Measurements from ENCODE around the gene CELF1. TPM values are rescaled to one million over a fixed set of nuclear protein-coding genes. Genes with fewer than 3 reads are reported as not detected.

Gene CELF1
- total and polyA plus RNA-seq, 2 of the 13 experiments (the other 11 are each of a cell fraction or from before 2014, with no cell fraction given) = 69.0 to 80.1 TPM

DNA sequence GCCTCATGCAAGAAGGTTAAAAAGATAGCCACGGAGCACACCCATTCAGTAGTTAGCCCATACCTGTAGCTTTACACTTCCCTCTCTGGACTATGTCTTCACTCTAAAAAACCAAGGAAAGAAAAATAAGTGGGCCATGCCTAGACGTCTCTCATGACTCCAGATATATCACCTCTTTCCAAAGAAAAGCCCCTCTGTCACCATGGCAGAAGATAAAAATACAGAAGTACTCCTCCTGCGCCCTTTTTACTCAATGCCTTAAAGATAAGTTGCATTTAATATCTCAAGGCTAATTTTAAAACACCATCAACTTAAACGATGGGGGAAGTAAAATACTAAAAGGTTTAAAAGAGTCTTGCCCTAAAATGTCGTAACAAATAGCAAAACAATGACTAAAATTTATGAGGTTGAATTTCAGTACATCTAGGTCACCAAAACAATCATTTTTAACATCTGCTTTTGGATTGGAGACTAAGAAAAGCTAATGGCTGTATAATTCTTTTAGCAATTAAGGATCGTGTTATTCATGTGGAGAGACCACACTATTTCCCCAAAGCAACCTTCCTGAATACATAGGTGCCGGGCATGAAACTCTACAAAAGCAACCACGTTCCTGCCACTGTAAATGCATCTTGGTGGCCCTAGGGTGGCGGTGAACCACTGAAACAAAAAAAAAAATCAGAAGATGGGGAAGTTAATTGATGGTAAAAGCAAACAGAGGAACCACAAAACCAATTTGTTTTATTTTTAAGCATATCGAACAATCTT is 46.0 kb downstream of the CELF1 start (continued):
- TF ChIP-seq POGK (CRISPR knock-in tag; conservative IDR thresholded peaks at IDR 0.05) = no peak
- no peak for TF ChIP-seq FOXO1 (CRISPR knock-in tag; IDR thresholded peaks at IDR 0.05)
- TF ChIP-seq NFYC (CRISPR knock-in tag; IDR thresholded peaks at IDR 0.05) = no peak
- no peak for TF ChIP-seq GABPA (IDR thresholded peaks at IDR 0.05; ENCODE audit: low read depth, low read length)
- no peak for TF ChIP-seq GABPA (CRISPR knock-in tag; IDR thresholded peaks at IDR 0.05; ENCODE audit: low read depth)
- no peak for TF ChIP-seq ATF3 (CRISPR knock-in tag; IDR thresholded peaks at IDR 0.05)

DNA sequence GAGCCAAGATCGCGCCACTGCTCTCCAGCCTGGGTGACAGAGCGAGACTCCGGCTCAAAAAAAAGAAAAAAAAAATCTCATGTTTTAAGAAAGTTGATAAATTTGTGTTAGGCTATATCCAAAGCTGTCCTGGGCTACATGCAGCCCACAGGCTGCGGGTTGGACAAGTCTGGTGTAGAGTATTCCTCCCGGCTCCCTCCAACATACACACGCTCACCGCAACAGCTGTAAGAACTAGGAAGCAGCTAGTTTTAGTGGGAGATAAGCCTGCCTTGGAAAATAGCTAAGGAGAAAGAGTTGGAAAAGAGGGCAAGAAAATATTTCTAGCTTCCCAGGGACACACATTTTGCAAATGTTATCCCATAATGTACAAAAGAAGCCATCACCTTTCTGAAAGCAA is 46.6 kb downstream of the CELF1 start:
- Histone ChIP-seq H3K4me1 (ENCODE audit: insufficient read depth, low read length) (peaks cover 36% of the 10 kb centered on the region), H3K27me3 (ENCODE audit: control insufficient read depth in 1 of 2, insufficient read depth in 2 of 2, low read length in 2 of 2) (no peaks in the 10 kb centered on the region), H2AFZ (ENCODE audit: low read length) (no peak overlapping the region), H3K9ac (ENCODE audit: insufficient read depth, low read depth, low read length) (no peak overlapping the region), H3K4me2 (ENCODE audit: low read depth, low read length) (no peak overlapping the region), H3K79me2 (ENCODE audit: insufficient read depth, low read length) (peaks cover 87% of the 10 kb centered on the region), H3K36me3 (replicated peaks in 1 of 2; ENCODE audit: control insufficient read depth in 1 of 2, insufficient read depth in 2 of 2, low read length in 2 of 2) (peaks cover 0 to 12% of the 10 kb centered on the region in 2 experiments; a peak in 3 of 5 replicates), H4K20me1 (ENCODE audit: insufficient read depth, low read length) (peaks cover 47% of the 10 kb centered on the region), H3K27ac (ENCODE audit: extremely low read length, insufficient read depth, low read length) (no peak overlapping the region), H3K4me3 (replicated peaks in 1 of 3; ENCODE audit: insufficient read depth in 1 of 3, low read depth in 2 of 3, low read length in 3 of 3) (no peak overlapping the region), H3K9me3 (ENCODE audit: low read length) (no peaks in the 10 kb centered on the region)
- in situ Hi-C loops (cut with HindIII; ENCODE audit: extremely low pct_ligation_motif_present, low pct_unique_long_range_greater_than_20kb) (no loop called here), intact Hi-C loops (cut with micrococcal nuclease; ENCODE audit: unreplicated experiment) (no loop called here)
- DNase-seq (ENCODE audit: low spot score) (no peak), ATAC-seq (no peak), FAIRE-seq (no peak)
- ChIA-PET CTCF (ENCODE audit: low intra/inter-chr PET ratio, low total read pairs) (no interaction called here), POLR2A (no interaction called here)
- no TSS peak for BruUV-seq (replicated peaks)
- 99% methylated on average over 8 of the region's 8 CpGs for WGBS (ENCODE audit: low lambda C conversion rate)
- TF ChIP-seq E2F2 (CRISPR knock-in tag; IDR thresholded peaks at IDR 0.05; ENCODE audit: borderline replicate concordance) = no peak
- TF ChIP-seq, protein P1, sequence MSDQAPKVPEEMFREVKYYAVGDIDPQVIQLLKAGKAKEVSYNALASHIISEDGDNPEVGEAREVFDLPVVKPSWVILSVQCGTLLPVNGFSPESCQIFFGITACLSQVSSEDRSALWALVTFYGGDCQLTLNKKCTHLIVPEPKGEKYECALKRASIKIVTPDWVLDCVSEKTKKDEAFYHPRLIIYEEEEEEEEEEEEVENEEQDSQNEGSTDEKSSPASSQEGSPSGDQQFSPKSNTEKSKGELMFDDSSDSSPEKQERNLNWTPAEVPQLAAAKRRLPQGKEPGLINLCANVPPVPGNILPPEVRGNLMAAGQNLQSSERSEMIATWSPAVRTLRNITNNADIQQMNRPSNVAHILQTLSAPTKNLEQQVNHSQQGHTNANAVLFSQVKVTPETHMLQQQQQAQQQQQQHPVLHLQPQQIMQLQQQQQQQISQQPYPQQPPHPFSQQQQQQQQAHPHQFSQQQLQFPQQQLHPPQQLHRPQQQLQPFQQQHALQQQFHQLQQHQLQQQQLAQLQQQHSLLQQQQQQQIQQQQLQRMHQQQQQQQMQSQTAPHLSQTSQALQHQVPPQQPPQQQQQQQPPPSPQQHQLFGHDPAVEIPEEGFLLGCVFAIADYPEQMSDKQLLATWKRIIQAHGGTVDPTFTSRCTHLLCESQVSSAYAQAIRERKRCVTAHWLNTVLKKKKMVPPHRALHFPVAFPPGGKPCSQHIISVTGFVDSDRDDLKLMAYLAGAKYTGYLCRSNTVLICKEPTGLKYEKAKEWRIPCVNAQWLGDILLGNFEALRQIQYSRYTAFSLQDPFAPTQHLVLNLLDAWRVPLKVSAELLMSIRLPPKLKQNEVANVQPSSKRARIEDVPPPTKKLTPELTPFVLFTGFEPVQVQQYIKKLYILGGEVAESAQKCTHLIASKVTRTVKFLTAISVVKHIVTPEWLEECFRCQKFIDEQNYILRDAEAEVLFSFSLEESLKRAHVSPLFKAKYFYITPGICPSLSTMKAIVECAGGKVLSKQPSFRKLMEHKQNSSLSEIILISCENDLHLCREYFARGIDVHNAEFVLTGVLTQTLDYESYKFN (CRISPR knock-in tag; conservative IDR thresholded peaks at IDR 0.05) = no peak
- TF ChIP-seq GMEB2 (CRISPR knock-in tag; IDR thresholded peaks at IDR 0.05; ENCODE audit: low read depth) = no peak
- no peak for TF ChIP-seq CBX1 (IDR thresholded peaks at IDR 0.05; ENCODE audit: low read depth)
- no peak for TF ChIP-seq RXRB (CRISPR knock-in tag; IDR thresholded peaks at IDR 0.05; ENCODE audit: borderline replicate concordance)
- no peak for TF ChIP-seq HMGA1 (CRISPR knock-in tag; conservative IDR thresholded peaks at IDR 0.05)
